Measurements from ENCODE around the gene GALE. TPM values are rescaled to one million over a fixed set of nuclear protein-coding genes. Genes with fewer than 3 reads are reported as not detected.
A peak's percentile ranks its signal among the peaks of the same experiment; 100 is the strongest.

GALE gene
- total and polyA plus RNA-seq, 2 donors (not counting 1 experiment from before 2014, with no cell fraction given): 9.4 to 12.1 TPM

- Histone ChIP-seq H3K9me3 (ENCODE audit: control extremely low read depth in 1 of 3, control insufficient read depth in 2 of 3, insufficient read depth in 1 of 3, low read length in 2 of 3) (no peaks in the 10 kb centered on the region), H3K4me2 (replicated peaks; ENCODE audit: low read depth, low read length, poor library complexity, severe bottlenecking) (peak within 1 kb of the TSS; percentile 95), H3K36me3 (replicated peaks in 1 of 2; ENCODE audit: control extremely low read depth in 1 of 2, control insufficient read depth in 1 of 2, extremely low read depth in 1 of 2, insufficient read depth in 2 of 2, low read length in 1 of 2) (peaks cover 0 to 9% of the 10 kb centered on the region in 2 experiments), H4K20me1 (ENCODE audit: control insufficient read depth, insufficient read depth, low read length, poor library complexity, severe bottlenecking) (peaks cover 9% of the 10 kb centered on the region), H2AFZ (ENCODE audit: insufficient read depth, low read depth, low read length, poor library complexity, severe bottlenecking) (peak within 1 kb of the TSS; percentile 93), H3K9ac (ENCODE audit: low read length) (peak within 1 kb of the TSS; percentile 83), H3K4me1 (ENCODE audit: control insufficient read depth in 2 of 2, insufficient read depth in 2 of 2, low read length in 2 of 2) (peaks cover 15 to 20% of the 10 kb centered on the region in 2 donors), H3K79me2 (ENCODE audit: control insufficient read depth, insufficient read depth, low read length) (peaks cover 72% of the 10 kb centered on the region), H3K4me3 (ENCODE audit: control extremely low read depth in 1 of 5, extremely low read depth in 1 of 5, insufficient read depth in 1 of 5, low read depth in 2 of 5, low read length in 4 of 5) (peak within 1 kb of the TSS; percentile 60 to 91 (median 86)), H3K27ac (ENCODE audit: low read length in 2 of 2) (peak within 1 kb of the TSS; percentile 67 to 86), H3K27me3 (replicated peaks in 1 of 4; ENCODE audit: control extremely low read depth in 1 of 4, control insufficient read depth in 3 of 4, insufficient read depth in 4 of 4, low read length in 3 of 4) (no peaks in the 10 kb centered on the region)
- WGBS (ENCODE audit: insufficient coverage): under 1% methylated on average over 80 of the region's 91 CpGs
- ChIA-PET POLR2A (interaction anchor here (0.5 to 2.1 kb wide), 15 partner anchors 11 to 247 kb away, joined by 3 to 7 read pairs (median 4); partner anchors contain the start of genes CNR2, GALE, LYPLA2 and RPL11), CTCF (interaction anchor here (0.6 to 5.7 kb wide), 12 partner anchors 13 to 172 kb away, joined by 3 to 52 read pairs (median 4); partner anchors contain the start of genes CNR2, ELOA, GALE and RPL11)
- Mint-ChIP-seq H3K27me3 (no peaks in the 10 kb centered on the region), H3K4me3 (peak within 1 kb of the TSS; percentile 91), H3K4me1 (peaks cover 30% of the 10 kb centered on the region), H3K9me3 (ENCODE audit: insufficient read depth) (no peaks in the 10 kb centered on the region), H3K27ac (peak within 1 kb of the TSS; percentile 90)
- TF ChIP-seq EZH2 (IDR thresholded peaks at IDR 0.05; ENCODE audit: borderline replicate concordance, insufficient read depth, low read depth, low read length, poor library complexity, severe bottlenecking): no peak
- TF ChIP-seq, protein P1, sequence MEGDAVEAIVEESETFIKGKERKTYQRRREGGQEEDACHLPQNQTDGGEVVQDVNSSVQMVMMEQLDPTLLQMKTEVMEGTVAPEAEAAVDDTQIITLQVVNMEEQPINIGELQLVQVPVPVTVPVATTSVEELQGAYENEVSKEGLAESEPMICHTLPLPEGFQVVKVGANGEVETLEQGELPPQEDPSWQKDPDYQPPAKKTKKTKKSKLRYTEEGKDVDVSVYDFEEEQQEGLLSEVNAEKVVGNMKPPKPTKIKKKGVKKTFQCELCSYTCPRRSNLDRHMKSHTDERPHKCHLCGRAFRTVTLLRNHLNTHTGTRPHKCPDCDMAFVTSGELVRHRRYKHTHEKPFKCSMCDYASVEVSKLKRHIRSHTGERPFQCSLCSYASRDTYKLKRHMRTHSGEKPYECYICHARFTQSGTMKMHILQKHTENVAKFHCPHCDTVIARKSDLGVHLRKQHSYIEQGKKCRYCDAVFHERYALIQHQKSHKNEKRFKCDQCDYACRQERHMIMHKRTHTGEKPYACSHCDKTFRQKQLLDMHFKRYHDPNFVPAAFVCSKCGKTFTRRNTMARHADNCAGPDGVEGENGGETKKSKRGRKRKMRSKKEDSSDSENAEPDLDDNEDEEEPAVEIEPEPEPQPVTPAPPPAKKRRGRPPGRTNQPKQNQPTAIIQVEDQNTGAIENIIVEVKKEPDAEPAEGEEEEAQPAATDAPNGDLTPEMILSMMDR (IDR thresholded peaks at IDR 0.05): no peak
- intact Hi-C loops (cut with micrococcal nuclease): loop anchor here (1.0 to 5.0 kb wide), 4 partner anchors 13 to 138 kb away; partner anchors contain the start of genes GALE and LYPLA2
- DNase-seq (peak; percentile 92), ATAC-seq (ENCODE audit: low read depth) (peak; percentile 88)
Measured at GRCh38 chr1:23777979-23778814, 22.4 kb downstream of the GALE start, which contains the start of gene PITHD1. Gene PITHD1, plus strand, starts transcription at chr1:23778418. Its CDS starts 98 bp downstream, at chr1:23778516.
